Activated CD8-positive, alpha-beta memory T cell treated with anti-CD3 and anti-CD28 coated beads, Interleukin-2, amount 10 ng/mL, durations not matched to agents 7 days and 5 days (primary cell): Measurements from ENCODE around the gene ATG5. TPM values are rescaled to one million over a fixed set of nuclear protein-coding genes. Genes with fewer than 3 reads are reported as not detected.

Experiments used
- ATAC-seq: fragments of 150-1000 bp; cut with Tn5 transposase; one replicate; pipeline ENCODE4 v1.10.0; 2021; ENCODE audit warnings: moderate library complexity
- CTCF ChIA-PET: fragments of 350-600 bp; sonication (Branson Sonifier 250); formaldehyde crosslinking; loops from one replicate; lab custom pipeline; 2021; ENCODE audit warnings: antibody characterized with exemption; lab: Charles Lee
- DNase-seq: peaks from one replicate; pipeline ENCODE4 v3.0.0-alpha.2; 2020
- H3K27ac Mint-ChIP-seq: one replicate; pipeline ENCODE4 v1.8.0; 2021; ENCODE audit warnings: mild to moderate bottlenecking, mixed read lengths
- H3K27me3 Mint-ChIP-seq: one replicate; pipeline ENCODE4 v1.8.0; 2021; ENCODE audit warnings: mixed read lengths
- H3K36me3 Mint-ChIP-seq: one replicate; pipeline ENCODE4 v1.8.0; 2021; ENCODE audit warnings: mild to moderate bottlenecking, mixed read lengths
- H3K4me1 Mint-ChIP-seq: one replicate; pipeline ENCODE4 v1.8.0; 2021; ENCODE audit warnings: mixed read lengths
- H3K4me3 Mint-ChIP-seq: one replicate; pipeline ENCODE4 v1.8.0; 2021; ENCODE audit warnings: mild to moderate bottlenecking, moderate library complexity, mixed read lengths
- H3K9me3 Mint-ChIP-seq: one replicate; pipeline ENCODE4 v1.8.0; 2022; ENCODE audit warnings: low read depth, mixed read lengths
- total RNA-seq, 2 experiments: library from RNA; stranded (reverse); gene quantifications; one replicate each; pipeline ENCODE4 v1.2.3, GENCODE V29; 2021

Gene ATG5
- total RNA-seq, 2 experiments from 2014 or later = 42.6 to 43.0 TPM

DNA sequence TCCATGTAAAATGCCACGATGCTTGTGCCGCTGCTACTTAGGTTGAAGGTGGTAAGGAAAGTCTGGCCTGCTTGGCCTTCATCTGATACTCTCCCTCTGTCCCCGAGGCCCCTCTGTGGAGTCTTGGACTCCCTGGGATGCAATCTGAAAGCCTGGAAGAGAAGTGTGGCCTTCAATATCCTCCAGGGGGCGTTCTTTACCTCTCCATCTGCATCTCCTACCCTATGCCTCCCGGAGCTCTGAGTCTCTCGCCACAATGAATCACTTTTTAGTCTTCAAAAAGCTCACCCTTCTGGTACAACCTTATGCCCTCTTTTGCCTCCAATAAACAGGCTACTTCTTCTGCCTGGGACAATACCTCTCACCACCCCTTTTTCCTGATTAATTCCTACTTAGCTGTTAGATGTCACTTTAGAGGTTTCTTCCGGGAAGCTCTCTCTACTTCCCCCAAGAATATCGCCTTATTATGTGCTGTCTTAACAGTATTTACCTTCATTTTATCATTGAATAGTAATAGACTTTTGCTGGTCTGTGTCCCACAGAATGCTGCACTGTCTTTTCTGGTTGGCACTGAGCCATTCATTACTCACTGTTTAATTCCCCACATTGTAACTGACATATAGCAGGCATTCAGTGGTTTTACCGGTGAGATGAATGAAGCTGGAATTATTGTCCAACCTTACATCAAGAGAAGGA, 13.9 kb upstream of the ATG5 start:
- DNase-seq = peak; percentile 66
- H3K27ac Mint-ChIP-seq = no peak overlapping the region
- no peak overlapping the region for H3K4me3 Mint-ChIP-seq
- no peaks in the 10 kb centered on the region for H3K36me3 Mint-ChIP-seq
- CTCF ChIA-PET = interaction anchor here (0.6 to 3.7 kb wide), 30 partner anchors 9 to 689 kb away, joined by 3 to 19 read pairs (median 4); partner anchors contain the start of genes ATG5, CRYBG1 and MTRES1
- ATAC-seq = peak; percentile 89
- peaks cover 5% of the 10 kb centered on the region for H3K4me1 Mint-ChIP-seq
- no peaks in the 10 kb centered on the region for H3K9me3 Mint-ChIP-seq
- peaks cover 28% of the 10 kb centered on the region for H3K27me3 Mint-ChIP-seq

DNA sequence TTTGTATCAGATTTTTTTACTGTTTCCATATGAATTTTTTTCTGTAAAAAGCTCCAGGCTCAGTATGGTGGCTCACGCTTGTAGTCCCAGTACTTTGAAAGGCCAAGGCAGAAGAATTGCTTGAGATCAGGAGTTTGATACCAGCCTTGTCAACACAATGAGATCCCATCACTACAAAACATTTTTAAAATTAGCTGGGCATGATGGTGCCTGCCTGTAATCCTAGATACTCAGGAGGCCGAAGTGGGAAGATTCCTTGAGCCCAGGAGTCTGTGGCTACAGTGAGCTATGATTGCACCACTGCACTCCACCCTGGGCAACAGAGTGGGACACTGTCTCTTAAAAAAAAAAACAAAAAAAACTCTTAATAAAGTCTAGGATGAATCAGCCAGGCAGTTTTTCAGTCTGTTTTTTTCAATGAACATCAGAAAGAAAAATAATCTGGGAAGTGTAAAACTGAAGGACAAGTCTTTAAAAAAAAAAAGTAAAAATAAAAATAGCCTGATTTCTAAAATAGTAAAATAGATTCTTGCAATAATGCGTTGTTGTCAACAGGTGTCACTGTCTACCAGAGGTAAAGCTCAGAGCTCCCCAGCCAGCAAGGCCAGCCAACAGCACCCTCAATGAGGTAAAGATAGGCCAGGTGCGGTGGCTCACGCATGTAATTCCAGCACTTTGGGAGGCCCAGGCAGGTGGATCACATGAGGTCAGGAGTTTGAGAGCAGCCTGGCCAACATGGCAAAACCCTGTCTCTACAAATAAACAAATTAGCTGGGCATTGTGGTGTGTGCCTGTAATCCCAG, 9.3 kb upstream of the ATG5 start:
- H3K36me3 Mint-ChIP-seq = no peaks in the 10 kb centered on the region
- DNase-seq (peak; percentile 67), ATAC-seq (peak; percentile 78)
- H3K4me3 Mint-ChIP-seq = no peak overlapping the region
- peaks cover 6% of the 10 kb centered on the region for H3K4me1 Mint-ChIP-seq
- no peaks in the 10 kb centered on the region for H3K9me3 Mint-ChIP-seq
- H3K27ac Mint-ChIP-seq = no peak overlapping the region
- H3K27me3 Mint-ChIP-seq = peaks cover 33% of the 10 kb centered on the region
- CTCF ChIA-PET = interaction anchor here (0.6 to 3.1 kb wide), 32 partner anchors 7 to 903 kb away, joined by 3 to 21 read pairs (median 4); partner anchors contain the start of genes ATG5 and CRYBG1

DNA sequence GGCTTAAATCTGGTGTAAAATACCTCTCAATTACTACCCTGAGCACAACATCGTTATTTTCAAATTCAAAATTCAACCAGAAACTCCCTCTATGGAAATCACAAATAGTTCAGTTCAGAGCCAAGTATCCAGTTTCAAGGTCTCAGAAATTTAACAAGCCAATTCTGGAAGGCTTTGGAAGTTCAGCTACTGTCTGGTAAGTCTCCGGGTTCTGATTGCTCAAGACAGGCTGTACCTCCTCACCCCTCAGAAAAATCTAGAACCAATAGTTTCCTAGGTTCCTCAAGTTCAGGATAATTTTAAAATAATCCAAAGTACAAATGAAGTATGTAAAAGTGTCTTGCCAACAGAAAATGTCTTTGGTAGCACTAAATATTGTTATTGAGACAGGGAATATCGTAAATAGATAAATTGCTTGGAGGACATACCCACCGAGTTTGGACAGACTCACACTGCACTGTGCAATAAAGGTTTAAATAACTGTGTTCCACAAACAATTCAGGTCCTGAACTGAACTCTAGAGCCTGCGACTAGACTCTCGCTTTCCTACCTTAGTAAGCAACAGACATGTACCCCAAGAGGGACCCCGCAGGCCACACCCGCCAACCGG, 729 bp downstream of the ATG5 start:
- ATAC-seq (no peak), DNase-seq (no peak)
- H3K4me1 Mint-ChIP-seq = peaks cover 39% of the 10 kb centered on the region
- CTCF ChIA-PET = interaction anchor here (1.0 to 2.0 kb wide), 6 partner anchors 9 to 789 kb away, joined by 4 to 7 read pairs (median 4); no protein-coding TSS in a partner anchor
- H3K27ac Mint-ChIP-seq = peak overlapping the region; percentile 98
- H3K4me3 Mint-ChIP-seq = peak overlapping the region; percentile 100
- H3K36me3 Mint-ChIP-seq = peaks cover 26% of the 10 kb centered on the region
- peaks cover 14% of the 10 kb centered on the region for H3K27me3 Mint-ChIP-seq
- H3K9me3 Mint-ChIP-seq = no peaks in the 10 kb centered on the region

DNA sequence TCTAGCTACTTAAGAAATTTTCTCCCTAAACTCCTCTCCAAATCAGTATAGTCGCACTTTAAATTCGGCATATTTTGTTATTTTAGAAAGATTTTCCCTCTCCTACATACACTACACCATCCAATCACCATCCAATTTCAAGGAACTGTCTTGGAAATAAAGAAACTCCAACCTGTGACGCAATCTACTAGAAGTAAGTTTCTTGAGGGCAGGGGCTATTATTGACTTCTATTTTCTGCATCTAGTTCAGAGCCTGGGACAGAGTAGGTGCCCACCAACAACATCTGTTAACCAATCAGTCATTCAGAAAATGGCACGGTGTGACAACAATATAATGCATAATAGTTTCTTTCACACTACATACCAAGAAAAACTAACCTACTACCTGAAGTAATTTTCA, 3.6 kb downstream of the ATG5 start:
- H3K36me3 Mint-ChIP-seq = peaks cover 31% of the 10 kb centered on the region
- ATAC-seq (no peak), DNase-seq (no peak)
- H3K27ac Mint-ChIP-seq = no peak overlapping the region
- H3K27me3 Mint-ChIP-seq = no peaks in the 10 kb centered on the region
- CTCF ChIA-PET = interaction anchor here (0.8 to 1.0 kb wide), 2 partner anchors 245 to 828 kb away, joined by 3 read pairs; no protein-coding TSS in a partner anchor
- H3K4me3 Mint-ChIP-seq = no peak overlapping the region
- H3K4me1 Mint-ChIP-seq = peaks cover 53% of the 10 kb centered on the region
- H3K9me3 Mint-ChIP-seq = no peaks in the 10 kb centered on the region

DNA sequence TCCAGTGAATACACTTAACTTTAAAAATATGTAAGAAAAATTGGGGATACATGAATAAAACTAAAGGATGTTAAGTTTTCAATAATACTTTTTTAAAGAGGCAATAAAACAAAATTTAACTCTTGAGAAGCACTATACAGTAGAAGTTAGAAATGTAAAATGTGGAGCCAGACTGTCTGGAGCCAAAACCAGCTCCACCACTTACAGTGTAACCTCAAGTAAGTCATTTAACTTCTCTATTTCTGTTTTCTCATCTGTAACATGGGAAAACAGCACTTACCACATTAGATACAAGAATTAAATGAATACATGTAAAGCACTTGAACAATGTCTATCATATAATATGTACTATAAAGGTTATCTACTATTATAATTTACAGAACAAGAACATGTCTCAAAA, 6.7 kb downstream of the ATG5 start:
- CTCF ChIA-PET = no interaction called here
- Mint-ChIP-seq H3K27ac (no peak overlapping the region), H3K4me3 (no peak overlapping the region), H3K9me3 (no peaks in the 10 kb centered on the region), H3K27me3 (no peaks in the 10 kb centered on the region), H3K36me3 (peaks cover 40% of the 10 kb centered on the region), H3K4me1 (peaks cover 61% of the 10 kb centered on the region)
- ATAC-seq (no peak), DNase-seq (no peak)

DNA sequence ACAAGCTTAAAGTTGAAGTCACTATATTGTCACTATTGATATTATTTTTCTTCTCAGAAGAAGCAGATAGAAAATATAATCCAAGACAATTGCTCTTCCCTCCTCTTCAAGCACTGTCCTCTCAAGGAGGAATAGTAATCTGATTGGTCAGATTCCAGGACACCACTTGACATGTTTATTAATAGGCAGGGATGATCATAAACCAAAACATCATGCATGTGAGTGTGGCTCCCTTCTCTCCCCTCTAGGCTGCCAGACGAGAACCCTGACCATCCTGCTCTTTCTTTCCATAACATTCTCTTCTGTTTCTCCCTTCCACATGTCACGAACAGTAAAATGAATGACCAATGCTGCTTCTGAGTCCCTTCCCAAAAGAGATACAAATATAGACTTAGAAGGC, 7.5 kb downstream of the ATG5 start:
- peaks cover 40% of the 10 kb centered on the region for H3K36me3 Mint-ChIP-seq
- H3K27ac Mint-ChIP-seq = no peak overlapping the region
- H3K27me3 Mint-ChIP-seq = no peaks in the 10 kb centered on the region
- CTCF ChIA-PET = interaction anchor here (1.3 kb wide), 1 partner anchor 43 kb away, joined by 3 read pairs; the partner anchor contains the start of gene CRYBG1
- H3K4me3 Mint-ChIP-seq = no peak overlapping the region
- no peaks in the 10 kb centered on the region for H3K9me3 Mint-ChIP-seq
- ATAC-seq (no peak), DNase-seq (no peak)
- peaks cover 60% of the 10 kb centered on the region for H3K4me1 Mint-ChIP-seq

DNA sequence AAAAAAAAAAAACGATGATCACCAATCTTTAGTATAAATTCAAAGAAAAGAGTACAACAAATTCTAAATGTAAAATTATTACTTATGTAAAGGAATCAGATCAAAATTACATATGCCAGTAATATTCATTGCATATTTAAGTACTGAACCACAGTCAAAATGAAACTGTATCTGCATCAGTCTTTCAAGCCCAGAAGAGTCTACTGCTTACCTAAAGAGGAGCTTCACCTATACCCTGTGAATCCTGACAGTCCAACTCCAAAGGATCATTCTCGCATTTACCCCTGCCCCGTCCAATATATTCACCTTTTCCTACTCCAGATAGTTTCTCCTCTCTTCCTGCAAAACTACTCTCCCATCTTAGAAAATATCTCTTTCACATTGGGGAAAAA, 9.2 kb downstream of the ATG5 start:
- peaks cover 45% of the 10 kb centered on the region for H3K36me3 Mint-ChIP-seq
- H3K27ac Mint-ChIP-seq = peak overlapping the region; percentile 74
- H3K4me1 Mint-ChIP-seq = peaks cover 65% of the 10 kb centered on the region
- DNase-seq = no peak
- no peaks in the 10 kb centered on the region for H3K27me3 Mint-ChIP-seq
- CTCF ChIA-PET = interaction anchor here (1.1 to 1.6 kb wide), 3 partner anchors 19 to 833 kb away, joined by 3 to 4 read pairs (median 3); no protein-coding TSS in a partner anchor
- ATAC-seq = peak; percentile 79
- peak overlapping the region; percentile 12 for H3K4me3 Mint-ChIP-seq
- no peaks in the 10 kb centered on the region for H3K9me3 Mint-ChIP-seq

DNA sequence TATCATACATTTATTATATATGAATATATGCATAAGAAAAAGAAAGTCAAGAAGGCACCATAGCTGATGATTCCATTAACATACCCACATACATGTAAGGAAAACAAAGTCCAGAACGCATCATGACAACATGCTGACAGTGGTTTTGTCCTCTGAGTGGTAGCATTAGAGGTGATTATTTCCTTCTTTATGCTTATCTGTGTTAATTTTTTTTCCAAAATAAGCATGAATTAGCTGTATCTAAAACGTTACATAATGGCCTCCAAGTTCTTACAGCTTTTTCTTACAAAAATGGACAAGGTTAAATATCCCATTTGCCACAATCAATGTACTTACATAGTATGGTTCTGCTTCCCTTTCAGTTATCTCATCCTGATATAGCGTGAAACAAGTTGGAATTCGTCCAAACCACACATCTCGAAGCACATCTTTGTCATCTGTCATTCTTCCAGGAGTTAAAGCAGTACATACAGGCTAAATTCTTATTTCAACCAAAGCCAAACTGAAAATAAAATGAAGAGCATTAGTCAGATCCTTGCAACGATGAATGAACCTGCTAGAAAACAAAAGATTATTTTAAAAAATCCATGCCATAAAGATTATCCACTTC, 9.7 kb downstream of the ATG5 start:
- H3K36me3 Mint-ChIP-seq = peaks cover 46% of the 10 kb centered on the region
- peak overlapping the region; percentile 74 for H3K27ac Mint-ChIP-seq
- CTCF ChIA-PET = interaction anchor here (1.0 to 1.6 kb wide), 6 partner anchors 10 to 913 kb away, joined by 3 to 4 read pairs (median 4); partner anchors contain the start of genes ATG5 and PREP
- ATAC-seq (peak; percentile 40), DNase-seq (no peak)
- H3K4me3 Mint-ChIP-seq = peak overlapping the region; percentile 41
- H3K27me3 Mint-ChIP-seq = no peaks in the 10 kb centered on the region
- H3K4me1 Mint-ChIP-seq = peaks cover 66% of the 10 kb centered on the region
- H3K9me3 Mint-ChIP-seq = no peaks in the 10 kb centered on the region

DNA sequence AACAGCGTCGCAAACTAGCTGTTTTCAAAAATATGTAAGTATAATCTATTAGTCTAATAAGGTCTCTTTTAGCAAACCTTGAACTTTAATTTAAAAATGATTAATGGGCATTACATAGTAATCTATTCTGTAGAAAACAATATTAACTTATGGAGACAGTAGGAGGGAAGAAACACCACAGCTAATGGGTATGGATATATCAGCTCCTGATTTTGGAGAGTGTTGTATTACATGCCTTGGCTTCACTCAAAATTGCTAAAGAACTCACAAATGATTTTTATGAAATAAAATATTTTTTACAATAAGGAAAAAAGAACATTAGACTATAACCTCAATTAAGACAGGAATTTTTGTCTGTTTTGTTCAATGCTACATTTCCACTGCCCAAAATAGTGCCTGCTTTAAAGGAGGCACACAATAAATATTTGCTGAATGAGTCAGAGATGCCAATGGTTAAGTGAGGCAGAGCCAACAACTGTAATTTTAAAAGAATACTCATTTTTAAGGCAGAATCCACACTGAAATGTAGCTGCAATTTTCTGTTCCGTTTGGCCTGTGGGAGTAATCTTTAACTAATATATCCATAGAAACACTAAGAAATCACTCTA, 15.7 kb downstream of the ATG5 start:
- CTCF ChIA-PET = interaction anchor here (1.0 to 1.5 kb wide), 2 partner anchors 9 to 30 kb away, joined by 3 to 6 read pairs; no protein-coding TSS in a partner anchor
- no peak overlapping the region for H3K27ac Mint-ChIP-seq
- no peak for DNase-seq
- peaks cover 50% of the 10 kb centered on the region for H3K36me3 Mint-ChIP-seq
- peaks cover 34% of the 10 kb centered on the region for H3K4me1 Mint-ChIP-seq
- H3K4me3 Mint-ChIP-seq = no peak overlapping the region
- no peaks in the 10 kb centered on the region for H3K9me3 Mint-ChIP-seq
- H3K27me3 Mint-ChIP-seq = no peaks in the 10 kb centered on the region
- no peak for ATAC-seq

DNA sequence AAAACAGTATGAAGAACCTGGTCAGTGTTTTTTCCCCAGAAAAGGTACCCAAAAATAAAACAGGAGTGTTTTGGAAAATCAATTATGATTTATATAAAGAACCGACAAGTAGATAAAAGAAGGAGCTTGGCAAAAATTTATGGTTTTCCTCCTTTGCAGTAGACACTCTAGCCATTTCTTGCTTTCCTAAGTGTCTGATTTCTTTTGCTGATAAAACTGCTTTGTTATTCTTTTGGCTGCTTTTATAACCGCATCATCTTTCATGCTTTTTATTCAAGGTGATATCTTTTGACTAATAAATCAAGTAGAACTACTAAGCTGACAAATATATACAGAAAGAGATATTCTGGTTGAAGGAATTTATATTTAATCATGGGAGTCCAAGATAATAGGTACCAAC, 16.6 kb downstream of the ATG5 start:
- DNase-seq (no peak), ATAC-seq (no peak)
- H3K4me1 Mint-ChIP-seq = peaks cover 30% of the 10 kb centered on the region
- H3K36me3 Mint-ChIP-seq = peaks cover 48% of the 10 kb centered on the region
- H3K27me3 Mint-ChIP-seq = no peaks in the 10 kb centered on the region
- no peak overlapping the region for H3K27ac Mint-ChIP-seq
- CTCF ChIA-PET = interaction anchor here (1.5 kb wide), 1 partner anchor 8 kb away, joined by 6 read pairs; no protein-coding TSS in a partner anchor
- no peak overlapping the region for H3K4me3 Mint-ChIP-seq
- H3K9me3 Mint-ChIP-seq = no peaks in the 10 kb centered on the region

DNA sequence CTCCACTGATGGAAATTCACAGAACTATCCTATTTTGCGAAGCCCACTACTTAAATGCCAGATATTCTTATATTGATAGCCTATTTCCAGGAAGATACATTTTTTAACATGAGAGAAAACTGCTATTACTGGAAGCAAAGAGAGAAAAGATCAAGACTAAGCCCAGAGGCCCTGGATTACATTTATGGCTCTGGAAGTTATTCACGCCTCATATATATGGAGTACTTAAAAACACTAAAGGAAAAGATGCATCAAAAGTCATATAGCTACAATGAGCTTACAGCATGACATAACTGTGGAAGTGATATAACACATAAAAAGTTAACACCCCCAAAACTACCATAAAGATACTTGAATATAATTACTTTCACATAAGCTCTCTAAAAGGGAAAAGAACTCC, 19.8 kb downstream of the ATG5 start:
- Mint-ChIP-seq H3K4me3 (no peak overlapping the region), H3K27me3 (no peaks in the 10 kb centered on the region), H3K27ac (no peak overlapping the region), H3K9me3 (no peaks in the 10 kb centered on the region), H3K4me1 (peaks cover 8% of the 10 kb centered on the region), H3K36me3 (peaks cover 23% of the 10 kb centered on the region)
- DNase-seq (no peak), ATAC-seq (no peak)
- CTCF ChIA-PET = interaction anchor here (0.8 to 1.3 kb wide), 2 partner anchors 45 to 874 kb away, joined by 3 to 4 read pairs; no protein-coding TSS in a partner anchor

DNA sequence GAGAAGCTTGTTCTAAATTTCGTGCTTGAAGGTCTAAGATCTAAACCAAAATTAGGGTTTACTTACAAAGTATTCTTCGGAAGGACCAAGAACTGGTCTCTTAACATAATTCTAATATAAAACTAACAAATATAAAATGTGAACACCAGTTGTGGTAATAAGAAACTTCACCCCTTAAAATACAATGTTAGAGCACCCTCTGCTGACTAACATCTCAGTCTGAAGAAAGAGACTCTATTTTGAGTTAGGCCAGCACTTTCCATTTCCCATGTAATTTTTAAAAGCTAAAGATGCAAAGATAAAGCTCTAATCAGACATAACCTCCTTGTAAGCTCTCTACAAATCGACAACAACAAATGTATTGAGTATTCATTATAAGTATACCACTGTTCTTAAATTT, 24.6 kb downstream of the ATG5 start:
- ATAC-seq (peak; percentile 39), DNase-seq (no peak)
- no peak overlapping the region for H3K27ac Mint-ChIP-seq
- peaks cover 18% of the 10 kb centered on the region for H3K4me1 Mint-ChIP-seq
- H3K27me3 Mint-ChIP-seq = no peaks in the 10 kb centered on the region
- peaks cover 11% of the 10 kb centered on the region for H3K36me3 Mint-ChIP-seq
- no peak overlapping the region for H3K4me3 Mint-ChIP-seq
- CTCF ChIA-PET = interaction anchor here (0.6 to 2.0 kb wide), 12 partner anchors 8 to 870 kb away, joined by 3 to 6 read pairs (median 3); partner anchors contain the start of gene ATG5
- no peaks in the 10 kb centered on the region for H3K9me3 Mint-ChIP-seq
